B cell (primary cell): Measurements from ENCODE around the gene CLCN7. TPM values are rescaled to one million over a fixed set of nuclear protein-coding genes. Genes with fewer than 3 reads are reported as not detected.

Experiments
- ATAC-seq: fragments of 200-7000 bp; cut with Tn5 transposase; one replicate; pipeline ENCODE4 v1.10.0; 2021; ENCODE audit warnings: low read depth, mild to moderate bottlenecking, moderate number of reproducible peaks, moderate library complexity
- CTCF ChIA-PET: fragments of 350-600 bp; sonication (Branson Sonifier 250); formaldehyde crosslinking; loops from one replicate; lab custom pipeline; 2021; ENCODE audit warnings: antibody characterized with exemption, inconsistent platforms; lab: Charles Lee
- POLR2A ChIA-PET: fragments of 350-600 bp; sonication (Branson Sonifier 250); formaldehyde crosslinking; loops from one replicate; lab custom pipeline; 2021; ENCODE audit warnings: antibody characterized with exemption; lab: Charles Lee
- DNase-seq: peaks from one replicate; pipeline ENCODE4 v3.0.0; 2013
- H2AFZ ChIP-seq: 2 replicates; pipeline ENCODE4 v1.6.1; 2012; ENCODE audit warnings: mild to moderate bottlenecking, low read depth, low read length; ENCODE audit not compliant: insufficient read depth, poor library complexity, severe bottlenecking
- H3K27ac ChIP-seq, 2 donors: 1 replicate in 1 of 2; 2 replicates in 1 of 2; pipeline ENCODE4 v1.5.1; 2012 to 2013; ENCODE audit warnings: low read length in 2 of 2, mild to moderate bottlenecking in 2 of 2, moderate library complexity in 1 of 2
- H3K27me3 ChIP-seq, 4 experiments: fragments of 200-600 bp in 1 of 4; sonication (generic) in 1 of 4; replicated peaks in 1 of 4; 1 replicate in 2 of 4; 2 replicates in 2 of 4; pipeline versions ENCODE4 v1.6.1 to v1.7.0; 2013 to 2016; ENCODE audit warnings: low read length in 3 of 4, mild to moderate bottlenecking in 2 of 4, mixed read lengths in 1 of 4, moderate library complexity in 1 of 4; ENCODE audit not compliant: insufficient read depth in 4 of 4, control insufficient read depth in 3 of 4; ENCODE audit errors: control extremely low read depth in 1 of 4
- H3K36me3 ChIP-seq, 2 experiments: replicated peaks in 1 of 2; 1 replicate in 1 of 2; 2 replicates in 1 of 2; pipeline versions ENCODE4 v1.6.1 to v1.7.1; 2013; ENCODE audit warnings: low read length in 1 of 2; ENCODE audit not compliant: insufficient read depth in 2 of 2, control insufficient read depth in 1 of 2; ENCODE audit errors: control extremely low read depth in 1 of 2, extremely low read depth in 1 of 2
- H3K4me1 ChIP-seq, 2 donors: fragments of 200-600 bp in 1 of 2; sonication (generic) in 1 of 2; 1 replicate in 1 of 2; 2 replicates in 1 of 2; pipeline versions ENCODE4 v1.5.1 to v1.6.1; 2013 to 2017; ENCODE audit warnings: low read length in 2 of 2; ENCODE audit not compliant: control insufficient read depth in 2 of 2, insufficient read depth in 2 of 2
- H3K4me2 ChIP-seq: replicated peaks from 2 replicates; pipeline ENCODE3; 2012; ENCODE audit warnings: mild to moderate bottlenecking, low read depth, low read length; ENCODE audit not compliant: poor library complexity, severe bottlenecking
- H3K4me3 ChIP-seq, 5 experiments: fragments of 200-600 bp in 1 of 5; sonication (generic) in 1 of 5; 1 replicate in 3 of 5; 2 replicates in 2 of 5; pipeline versions ENCODE4 v1.5.1 to v1.7.0; 2011 to 2016; ENCODE audit warnings: low read length in 4 of 5, mild to moderate bottlenecking in 4 of 5, low read depth in 2 of 5, control low read depth in 1 of 5, moderate library complexity in 1 of 5; ENCODE audit not compliant: insufficient read depth in 1 of 5; ENCODE audit errors: control extremely low read depth in 1 of 5, extremely low read depth in 1 of 5
- H3K79me2 ChIP-seq: fragments of 200-600 bp; sonication (generic); one replicate; pipeline ENCODE4 v1.6.0; 2016; ENCODE audit warnings: low read length; ENCODE audit not compliant: control insufficient read depth, insufficient read depth
- H3K9ac ChIP-seq: fragments of 200-600 bp; sonication (generic); 2 replicates; pipeline ENCODE4 v1.6.1; 2017; ENCODE audit warnings: mild to moderate bottlenecking, low read length, moderate library complexity
- H3K9me3 ChIP-seq, 3 donors: one replicate each; pipeline versions ENCODE4 v1.6.1 to v1.7.1; 2013; ENCODE audit warnings: low read length in 2 of 3; ENCODE audit not compliant: control insufficient read depth in 2 of 3, insufficient read depth in 1 of 3; ENCODE audit errors: control extremely low read depth in 1 of 3
- H4K20me1 ChIP-seq: 2 replicates; pipeline ENCODE4 v1.6.0; 2012; ENCODE audit warnings: mild to moderate bottlenecking, low read length; ENCODE audit not compliant: insufficient read depth, control insufficient read depth, poor library complexity, severe bottlenecking
- H3K27ac Mint-ChIP-seq: one replicate; pipeline ENCODE4 v1.8.0; 2021; ENCODE audit warnings: mixed read lengths
- H3K27me3 Mint-ChIP-seq: one replicate; pipeline ENCODE4 v1.8.0; 2021; ENCODE audit warnings: mixed read lengths
- H3K4me1 Mint-ChIP-seq: one replicate; pipeline ENCODE4 v1.8.0; 2021; ENCODE audit warnings: mixed read lengths
- H3K4me3 Mint-ChIP-seq: one replicate; pipeline ENCODE4 v1.8.0; 2021; ENCODE audit warnings: mixed read lengths
- H3K9me3 Mint-ChIP-seq: one replicate; pipeline ENCODE4 v1.8.0; 2022; ENCODE audit warnings: mixed read lengths; ENCODE audit not compliant: insufficient read depth
- EZH2 ChIP-seq: IDR thresholded peaks from 2 replicates; pipeline ENCODE4 v1.6.1; 2012; ENCODE audit warnings: borderline replicate concordance, low read depth, mild to moderate bottlenecking, moderate library complexity, low read length; ENCODE audit not compliant: insufficient read depth, poor library complexity, severe bottlenecking
- WGBS: methylation state at CpG from one replicate; pipeline ENCODE4 v1.1.5; 2013; ENCODE audit warnings: missing lambda C conversion rate; ENCODE audit not compliant: insufficient coverage; 5-methylcytosine and 5-hydroxymethylcytosine counted together
- intact Hi-C: fragments of 100-400 bp; cut with micrococcal nuclease; formaldehyde crosslinking; loops from one replicate; pipeline ENCODE4 v1.10.0; 2022
- polyA plus RNA-seq: library from polyadenylated mRNA; depleted of rRNA; stranded (reverse); fragments of >200 nt; gene quantifications from 2 replicates; pipeline ENCODE4 v1.2.3, GENCODE V29; 2012
- total RNA-seq, 2 donors: library from RNA; stranded (reverse); fragments of 120-200 nt in 1 of 2; gene quantifications; 1 replicate in 1 of 2; 2 replicates in 1 of 2; pipeline versions ENCODE4 v1.2.3 to v1.2.4, GENCODE V29; 2013 to 2022
- TF ChIP-seq, protein P1 (sequence below): fragments of 200-600 bp; IDR thresholded peaks from one replicate; pipeline ENCODE4 v1.8.0; 2022; ENCODE audit warnings: antibody characterized with exemption, mild to moderate bottlenecking

Gene CLCN7
- total and polyA plus RNA-seq, 2 donors (not counting 1 experiment from before 2014, with no cell fraction given) = 215 to 274 TPM

DNA sequence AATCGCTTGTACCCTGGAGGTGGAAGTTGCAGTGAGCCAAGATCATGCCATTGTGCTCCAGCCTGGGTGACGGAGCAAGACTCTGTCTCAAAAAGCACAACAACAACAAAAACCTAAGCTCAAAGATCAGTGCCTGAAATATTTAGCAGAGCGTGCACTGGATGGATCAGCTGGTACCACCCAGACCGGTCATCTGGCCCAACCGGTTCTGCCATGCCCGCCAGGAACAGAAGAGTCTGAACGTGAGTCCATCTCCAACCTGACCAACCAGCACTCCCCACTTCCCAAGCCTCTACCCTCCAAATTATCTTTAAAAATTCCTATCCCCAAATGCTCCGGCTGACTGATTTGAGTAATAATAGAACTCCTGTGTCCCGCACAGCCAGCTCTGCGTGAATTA lies 52.8 kb downstream of the CLCN7 start:
- WGBS = 83% methylated on average over 9 of the region's 10 CpGs
- TF ChIP-seq, protein P1, sequence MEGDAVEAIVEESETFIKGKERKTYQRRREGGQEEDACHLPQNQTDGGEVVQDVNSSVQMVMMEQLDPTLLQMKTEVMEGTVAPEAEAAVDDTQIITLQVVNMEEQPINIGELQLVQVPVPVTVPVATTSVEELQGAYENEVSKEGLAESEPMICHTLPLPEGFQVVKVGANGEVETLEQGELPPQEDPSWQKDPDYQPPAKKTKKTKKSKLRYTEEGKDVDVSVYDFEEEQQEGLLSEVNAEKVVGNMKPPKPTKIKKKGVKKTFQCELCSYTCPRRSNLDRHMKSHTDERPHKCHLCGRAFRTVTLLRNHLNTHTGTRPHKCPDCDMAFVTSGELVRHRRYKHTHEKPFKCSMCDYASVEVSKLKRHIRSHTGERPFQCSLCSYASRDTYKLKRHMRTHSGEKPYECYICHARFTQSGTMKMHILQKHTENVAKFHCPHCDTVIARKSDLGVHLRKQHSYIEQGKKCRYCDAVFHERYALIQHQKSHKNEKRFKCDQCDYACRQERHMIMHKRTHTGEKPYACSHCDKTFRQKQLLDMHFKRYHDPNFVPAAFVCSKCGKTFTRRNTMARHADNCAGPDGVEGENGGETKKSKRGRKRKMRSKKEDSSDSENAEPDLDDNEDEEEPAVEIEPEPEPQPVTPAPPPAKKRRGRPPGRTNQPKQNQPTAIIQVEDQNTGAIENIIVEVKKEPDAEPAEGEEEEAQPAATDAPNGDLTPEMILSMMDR = no peak
- no peak for TF ChIP-seq EZH2
- Histone ChIP-seq H3K9me3 (no peaks in the 10 kb centered on the region), H4K20me1 (peaks cover 8% of the 10 kb centered on the region), H3K4me1 (peaks cover 6 to 17% of the 10 kb centered on the region in 2 donors), H2AFZ (no peak overlapping the region), H3K79me2 (peaks cover 35% of the 10 kb centered on the region), H3K4me2 (no peak overlapping the region), H3K9ac (no peak overlapping the region), H3K27me3 (no peaks in the 10 kb centered on the region), H3K4me3 (no peak overlapping the region), H3K36me3 (no peaks in the 10 kb centered on the region), H3K27ac (peak overlapping the region in 1 of 2 donors; percentile 86)
- H3K4me1 Mint-ChIP-seq = peaks cover 19% of the 10 kb centered on the region
- no peaks in the 10 kb centered on the region for H3K9me3 Mint-ChIP-seq
- ATAC-seq (no peak), DNase-seq (no peak)
- intact Hi-C loops = no loop called here
- POLR2A ChIA-PET = interaction anchor here (0.7 to 1.8 kb wide), 3 partner anchors 71 to 349 kb away, joined by 3 to 21 read pairs (median 4); partner anchors contain the start of genes NME3 and TELO2
- H3K27me3 Mint-ChIP-seq = no peaks in the 10 kb centered on the region
- CTCF ChIA-PET = interaction anchor here (2.3 kb wide), 1 partner anchor 58 kb away, joined by 5 read pairs; no protein-coding TSS in a partner anchor
- H3K27ac Mint-ChIP-seq = peak overlapping the region; percentile 99
- peak overlapping the region; percentile 56 for H3K4me3 Mint-ChIP-seq

DNA sequence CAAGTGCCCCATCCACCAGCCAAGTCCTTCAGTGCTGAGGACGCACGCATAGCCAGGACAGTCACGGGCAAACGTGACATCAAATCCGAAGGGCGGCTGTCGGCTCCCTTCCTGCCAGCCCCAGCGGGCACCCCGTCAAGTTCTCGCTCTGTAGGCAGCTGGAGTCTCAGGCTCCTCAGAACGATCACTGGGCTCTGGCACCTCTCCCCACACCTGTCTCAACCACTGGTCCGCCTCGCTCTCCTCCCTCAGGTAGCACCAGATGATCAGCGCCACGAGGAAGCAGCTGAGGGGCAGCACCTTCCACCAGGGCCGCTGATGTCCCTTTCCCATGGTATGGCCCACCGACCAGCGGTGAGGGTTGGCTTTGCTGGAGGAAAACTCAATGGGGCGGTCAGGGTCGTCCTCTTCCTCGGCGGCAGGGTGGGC lies 54.7 kb downstream of the CLCN7 start:
- peak overlapping the region; percentile 81 for H2AFZ ChIP-seq
- intact Hi-C loops = loop anchor here (1.0 to 2.0 kb wide), 7 partner anchors 41 to 363 kb away; partner anchors contain the start of genes CRAMP1, IFT140, NUBP2 and SPSB3
- no peaks in the 10 kb centered on the region for H3K36me3 ChIP-seq

More for the DNA sequence above, 54.7 kb downstream of the CLCN7 start:
- H3K27me3 ChIP-seq = no peaks in the 10 kb centered on the region
- DNase-seq (no peak), ATAC-seq (no peak)
- no peak for TF ChIP-seq EZH2
- TF ChIP-seq, protein P1 = no peak
- Mint-ChIP-seq H3K27me3 (no peaks in the 10 kb centered on the region), H3K9me3 (no peaks in the 10 kb centered on the region), H3K4me3 (peak overlapping the region; percentile 94), H3K4me1 (peaks cover 22% of the 10 kb centered on the region), H3K27ac (peak overlapping the region; percentile 99)
- WGBS = 3% methylated on average over 22 of the region's 22 CpGs
- peaks cover 42% of the 10 kb centered on the region for H3K79me2 ChIP-seq
- peak overlapping the region; percentile 83 for H3K9ac ChIP-seq
- peaks cover 6 to 19% of the 10 kb centered on the region in 2 donors for H3K4me1 ChIP-seq
- peaks cover 8% of the 10 kb centered on the region for H4K20me1 ChIP-seq
- CTCF ChIA-PET = interaction anchor here (0.8 to 2.3 kb wide), 8 partner anchors 8 to 363 kb away, joined by 3 to 5 read pairs (median 4); partner anchors contain the start of genes MAPK8IP3, NUBP2 and SPSB3
- H3K4me3 ChIP-seq = peak overlapping the region; percentile 74 to 95 (median 88)
- H3K4me2 ChIP-seq = peak overlapping the region; percentile 94
- POLR2A ChIA-PET = interaction anchor here (0.6 to 1.9 kb wide), 15 partner anchors 8 to 362 kb away, joined by 3 to 21 read pairs (median 6); partner anchors contain the start of genes IFT140, NUBP2, SPSB3 and TELO2
- H3K9me3 ChIP-seq = no peaks in the 10 kb centered on the region
- H3K27ac ChIP-seq = peak overlapping the region; percentile 86 to 92
